Lower leg skin (tissue), 4 donors: ENCODE data around the gene BIN1. TPM values are rescaled to one million over a fixed set of nuclear protein-coding genes. Genes with fewer than 3 reads are reported as not detected.

Experiments
- DNase-seq, 2 donors: peaks; one replicate each; pipeline ENCODE4 v3.0.0-alpha.2; 2019; ENCODE audit warnings: low spot score in 2 of 2
- H3K4me3 ChIP-seq: fragments of 200-600 bp; sonication (generic); 2 replicates; pipeline ENCODE4 v1.5.1; 2017; ENCODE audit warnings: mild to moderate bottlenecking, low read depth; ENCODE audit not compliant: poor library complexity, severe bottlenecking
- POLR2A ChIP-seq, 2 donors: fragments of 450-650 bp; IDR thresholded peaks; one replicate each; pipeline ENCODE4 v1.6.1; 2016 to 2017; ENCODE audit warnings: antibody characterized with exemption in 2 of 2, mild to moderate bottlenecking in 1 of 2, moderate library complexity in 1 of 2
- WGBS, 2 donors: methylation state at CpG; one replicate each; pipeline ENCODE4 v1.1.5; 2018; 5-methylcytosine and 5-hydroxymethylcytosine counted together
- intact Hi-C: fragments of 100-400 bp; cut with DNase I; formaldehyde crosslinking; loops from one replicate; pipeline ENCODE4 v1.15.0; 2023; ENCODE audit warnings: low total_unique reads
- total RNA-seq, 4 donors: library from RNA; depleted of rRNA; stranded (reverse); fragments of >200 nt; gene quantifications; one replicate each; pipeline ENCODE4 v1.1.0, GENCODE V29; 2016
- TF ChIP-seq, protein P1 (sequence below), 3 donors: fragments of 450-650 bp; IDR thresholded peaks; one replicate each; pipeline ENCODE4 v1.5.1; 2016; ENCODE audit warnings: antibody characterized with exemption in 3 of 3, mild to moderate bottlenecking in 3 of 3, moderate library complexity in 2 of 3

Gene BIN1
- total RNA-seq, 4 donors from 2014 or later = 8.4 to 18.2 (median 9.8) TPM

GRCh38 chr2:127150996-127151395 is 44.0 kb upstream of the BIN1 start:
- WGBS, 2 donors = 100% methylated on average over 1 of the region's 1 CpG
- DNase-seq = no peak
- TF ChIP-seq, protein P1, sequence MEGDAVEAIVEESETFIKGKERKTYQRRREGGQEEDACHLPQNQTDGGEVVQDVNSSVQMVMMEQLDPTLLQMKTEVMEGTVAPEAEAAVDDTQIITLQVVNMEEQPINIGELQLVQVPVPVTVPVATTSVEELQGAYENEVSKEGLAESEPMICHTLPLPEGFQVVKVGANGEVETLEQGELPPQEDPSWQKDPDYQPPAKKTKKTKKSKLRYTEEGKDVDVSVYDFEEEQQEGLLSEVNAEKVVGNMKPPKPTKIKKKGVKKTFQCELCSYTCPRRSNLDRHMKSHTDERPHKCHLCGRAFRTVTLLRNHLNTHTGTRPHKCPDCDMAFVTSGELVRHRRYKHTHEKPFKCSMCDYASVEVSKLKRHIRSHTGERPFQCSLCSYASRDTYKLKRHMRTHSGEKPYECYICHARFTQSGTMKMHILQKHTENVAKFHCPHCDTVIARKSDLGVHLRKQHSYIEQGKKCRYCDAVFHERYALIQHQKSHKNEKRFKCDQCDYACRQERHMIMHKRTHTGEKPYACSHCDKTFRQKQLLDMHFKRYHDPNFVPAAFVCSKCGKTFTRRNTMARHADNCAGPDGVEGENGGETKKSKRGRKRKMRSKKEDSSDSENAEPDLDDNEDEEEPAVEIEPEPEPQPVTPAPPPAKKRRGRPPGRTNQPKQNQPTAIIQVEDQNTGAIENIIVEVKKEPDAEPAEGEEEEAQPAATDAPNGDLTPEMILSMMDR (IDR thresholded peaks at IDR 0.05) = no peak
- TF ChIP-seq POLR2A (IDR thresholded peaks at IDR 0.05) = no peak
- intact Hi-C loops = no loop called here
- H3K4me3 ChIP-seq = no peak overlapping the region

- WGBS, 2 donors = 64 to 74% methylated on average over 4 of the region's 4 CpGs
- H3K4me3 ChIP-seq = no peak overlapping the region
- TF ChIP-seq, protein P1 (IDR thresholded peaks at IDR 0.05) = no peak
- no peak for TF ChIP-seq POLR2A (IDR thresholded peaks at IDR 0.05)
- DNase-seq = no peak
- intact Hi-C loops = no loop called here
Observed at GRCh38 chr2:127149384-127149783, 42.4 kb upstream of the BIN1 start.

- WGBS, 2 donors = 89 to 96% methylated on average over 9 to 10 of the region's 10 CpGs
- no peak for DNase-seq
- TF ChIP-seq POLR2A (IDR thresholded peaks at IDR 0.05) = no peak
- TF ChIP-seq, protein P1 (IDR thresholded peaks at IDR 0.05) = no peak
- intact Hi-C loops = no loop called here
- no peak overlapping the region for H3K4me3 ChIP-seq
Observed at GRCh38 chr2:127146820-127147502, 40.0 kb upstream of the BIN1 start.

GRCh38 chr2:127146071-127146725 is 39.2 kb upstream of the BIN1 start:
- DNase-seq = no peak
- WGBS, 2 donors = 90 to 93% methylated on average over 18 of the region's 18 CpGs
- intact Hi-C loops = no loop called here
- no peak overlapping the region for H3K4me3 ChIP-seq
- TF ChIP-seq, protein P1 (IDR thresholded peaks at IDR 0.05) = no peak
- no peak for TF ChIP-seq POLR2A (IDR thresholded peaks at IDR 0.05)

- no peak overlapping the region for H3K4me3 ChIP-seq
- WGBS, 2 donors = 30 to 32% methylated on average over 1 of the region's 1 CpG
- TF ChIP-seq, protein P1 (IDR thresholded peaks at IDR 0.05) = no peak
- no peak for TF ChIP-seq POLR2A (IDR thresholded peaks at IDR 0.05)
- DNase-seq = no peak
- intact Hi-C loops = no loop called here
Observed at GRCh38 chr2:127145280-127145895, 38.4 kb upstream of the BIN1 start.
